Tibial nerve (tissue), 4 donors: Measurements from ENCODE around the gene NECAP2. TPM values are rescaled to one million over a fixed set of nuclear protein-coding genes. Genes with fewer than 3 reads are reported as not detected.

Experiments used
- DNase-seq, 2 donors: peaks; one replicate each; pipeline ENCODE4 v3.0.0-alpha.2; 2019; ENCODE audit warnings: low spot score in 2 of 2
- H3K27ac ChIP-seq, 4 donors: fragments of 200-600 bp; sonication (generic) in 3 of 4; one replicate each; pipeline ENCODE4 v1.5.1; 2017 to 2019; ENCODE audit warnings: mild to moderate bottlenecking in 1 of 4
- H3K27me3 ChIP-seq, 2 donors: fragments of 200-600 bp; sonication (generic) in 1 of 2; one replicate each; pipeline versions ENCODE4 v1.5.1 to v1.6.0; 2017 to 2019
- H3K36me3 ChIP-seq, 3 donors: fragments of 200-600 bp; sonication (generic); one replicate each; pipeline ENCODE4 v1.5.1; 2018 to 2019
- H3K4me1 ChIP-seq, 4 donors: fragments of 200-600 bp; sonication (generic) in 3 of 4; one replicate each; pipeline ENCODE4 v1.5.1; 2017 to 2019
- H3K4me3 ChIP-seq, 4 donors: fragments of 200-600 bp; sonication (generic) in 3 of 4; one replicate each; pipeline ENCODE4 v1.5.1; 2017 to 2019; ENCODE audit warnings: mild to moderate bottlenecking in 1 of 4, moderate library complexity in 1 of 4
- H3K9me3 ChIP-seq, 4 donors: fragments of 200-600 bp; sonication (generic) in 3 of 4; one replicate each; pipeline ENCODE4 v1.5.1; 2017 to 2019
- EP300 ChIP-seq, 2 donors: sonication (generic); formaldehyde crosslinking; IDR thresholded peaks; one replicate each; pipeline ENCODE4 v1.6.1; 2017; ENCODE audit warnings: antibody characterized with exemption in 2 of 2, mild to moderate bottlenecking in 1 of 2
- POLR2A ChIP-seq, 2 donors: fragments of 450-650 bp; IDR thresholded peaks; one replicate each; pipeline ENCODE4 v1.6.1; 2017; ENCODE audit warnings: antibody characterized with exemption in 2 of 2, mild to moderate bottlenecking in 2 of 2, moderate library complexity in 2 of 2
- WGBS, 2 donors: methylation state at CpG; one replicate each; pipeline ENCODE4 v1.1.5; 2018; 5-methylcytosine and 5-hydroxymethylcytosine counted together
- total RNA-seq, 4 donors: library from RNA; depleted of rRNA; stranded (reverse); fragments of >200 nt; gene quantifications; one replicate each; pipeline ENCODE4 v1.1.0, GENCODE V29; 2016
- TF ChIP-seq, protein P1 (sequence below), 5 experiments: fragments of 200-600 bp in 3 of 5; fragments of 450-650 bp in 2 of 5; sonication (generic) in 3 of 5; IDR thresholded peaks; one replicate each; pipeline ENCODE4 v1.5.1; 2016 to 2019; ENCODE audit warnings: antibody characterized with exemption in 5 of 5, mild to moderate bottlenecking in 3 of 5, moderate library complexity in 2 of 5

Gene NECAP2
- total RNA-seq, 4 donors from 2014 or later, result 49.4 to 57.9 (median 54.1) TPM

DNA sequence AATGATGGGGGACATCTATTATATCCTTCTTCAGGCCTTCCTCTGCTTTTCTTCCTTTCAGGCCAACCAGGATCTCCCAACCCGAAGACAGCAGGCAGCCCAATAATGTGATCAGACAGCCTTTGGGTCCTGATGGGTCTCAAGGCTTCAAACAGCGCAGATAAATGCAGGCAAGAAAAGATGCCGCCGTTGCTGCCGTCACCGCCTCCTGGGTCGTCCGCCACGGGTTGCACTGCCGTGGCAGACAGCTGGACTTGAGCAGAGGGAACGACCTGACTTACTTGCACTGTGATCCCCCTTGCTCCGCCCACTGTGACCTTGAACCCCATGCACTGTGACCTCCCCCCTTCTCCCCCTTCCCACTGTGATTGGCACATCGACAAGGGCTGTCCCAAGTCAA, 45.5 kb upstream of the NECAP2 start:
- DNase-seq, result no peak
- 74 to 84% methylated on average over 13 of the region's 13 CpGs for WGBS, 2 donors
- Histone ChIP-seq H3K27me3 (no peaks in the 10 kb centered on the region), H3K27ac (no peak overlapping the region), H3K36me3 (peaks cover 0 to 68% (median 16%) of the 10 kb centered on the region in 3 donors), H3K9me3 (no peaks in the 10 kb centered on the region), H3K4me3 (no peak overlapping the region), H3K4me1 (peaks cover 0 to 58% (median 16%) of the 10 kb centered on the region in 4 donors)
- TF ChIP-seq EP300 (IDR thresholded peaks at IDR 0.05), result no peak
- TF ChIP-seq, protein P1, sequence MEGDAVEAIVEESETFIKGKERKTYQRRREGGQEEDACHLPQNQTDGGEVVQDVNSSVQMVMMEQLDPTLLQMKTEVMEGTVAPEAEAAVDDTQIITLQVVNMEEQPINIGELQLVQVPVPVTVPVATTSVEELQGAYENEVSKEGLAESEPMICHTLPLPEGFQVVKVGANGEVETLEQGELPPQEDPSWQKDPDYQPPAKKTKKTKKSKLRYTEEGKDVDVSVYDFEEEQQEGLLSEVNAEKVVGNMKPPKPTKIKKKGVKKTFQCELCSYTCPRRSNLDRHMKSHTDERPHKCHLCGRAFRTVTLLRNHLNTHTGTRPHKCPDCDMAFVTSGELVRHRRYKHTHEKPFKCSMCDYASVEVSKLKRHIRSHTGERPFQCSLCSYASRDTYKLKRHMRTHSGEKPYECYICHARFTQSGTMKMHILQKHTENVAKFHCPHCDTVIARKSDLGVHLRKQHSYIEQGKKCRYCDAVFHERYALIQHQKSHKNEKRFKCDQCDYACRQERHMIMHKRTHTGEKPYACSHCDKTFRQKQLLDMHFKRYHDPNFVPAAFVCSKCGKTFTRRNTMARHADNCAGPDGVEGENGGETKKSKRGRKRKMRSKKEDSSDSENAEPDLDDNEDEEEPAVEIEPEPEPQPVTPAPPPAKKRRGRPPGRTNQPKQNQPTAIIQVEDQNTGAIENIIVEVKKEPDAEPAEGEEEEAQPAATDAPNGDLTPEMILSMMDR (IDR thresholded peaks at IDR 0.05), result no peak
- TF ChIP-seq POLR2A (IDR thresholded peaks at IDR 0.05), result no peak

DNA sequence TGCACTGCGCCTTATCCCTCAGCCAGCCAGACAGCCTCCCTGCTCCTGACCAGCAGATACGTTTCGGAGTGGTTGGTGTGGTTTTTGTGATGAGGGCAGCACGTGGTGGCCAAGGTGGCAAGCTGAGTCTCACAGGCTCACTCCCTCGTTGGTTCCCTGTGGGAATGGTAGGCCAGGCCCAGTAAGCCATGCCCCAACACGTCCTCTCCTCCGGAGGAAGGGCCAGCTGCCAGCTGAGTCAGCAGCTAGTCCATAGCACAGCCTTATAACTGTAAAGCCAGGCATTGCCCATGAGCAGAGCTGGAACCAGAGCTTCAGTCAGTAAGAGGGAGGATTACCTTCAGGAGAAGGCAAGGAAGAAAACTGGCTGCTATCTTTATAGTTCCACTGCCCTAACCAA, 43.9 kb upstream of the NECAP2 start:
- no peak overlapping the region for H3K27ac ChIP-seq
- H3K4me3 ChIP-seq, result no peak overlapping the region
- H3K27me3 ChIP-seq, result no peaks in the 10 kb centered on the region
- no peaks in the 10 kb centered on the region for H3K9me3 ChIP-seq
- WGBS, 2 donors, result 55 to 56% methylated on average over 7 of the region's 7 CpGs
- H3K36me3 ChIP-seq, result peaks cover 0 to 80% (median 16%) of the 10 kb centered on the region in 3 donors
- TF ChIP-seq, protein P1 (IDR thresholded peaks at IDR 0.05), result no peak
- TF ChIP-seq POLR2A (IDR thresholded peaks at IDR 0.05) (no peak), EP300 (IDR thresholded peaks at IDR 0.05) (no peak)
- no peak for DNase-seq
- H3K4me1 ChIP-seq, result peaks cover 0 to 43% (median 13%) of the 10 kb centered on the region in 4 donors

DNA sequence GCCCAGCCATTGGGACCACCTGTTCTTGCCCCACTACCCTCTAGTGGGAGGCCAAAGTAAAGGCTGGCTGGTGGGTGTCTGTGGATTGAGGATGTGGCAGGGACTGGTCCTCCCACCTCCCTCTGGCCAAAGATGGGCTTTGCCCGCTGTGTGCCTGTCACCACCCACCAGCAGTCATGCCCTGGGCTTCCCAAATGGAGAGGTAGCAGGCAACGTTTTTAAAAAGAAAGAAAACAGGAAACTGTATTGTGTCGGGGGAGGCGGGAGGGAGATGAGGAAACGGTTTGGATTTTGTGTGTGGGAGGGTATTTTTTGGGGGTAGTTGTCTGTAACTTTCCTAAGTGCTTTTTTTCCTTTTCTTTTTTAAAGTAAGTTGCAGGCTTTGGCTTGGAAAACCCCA, 43.4 kb upstream of the NECAP2 start:
- Histone ChIP-seq H3K4me1 (peaks cover 0 to 38% (median 10%) of the 10 kb centered on the region in 4 donors), H3K27ac (no peak overlapping the region), H3K27me3 (no peaks in the 10 kb centered on the region), H3K9me3 (no peaks in the 10 kb centered on the region), H3K4me3 (no peak overlapping the region), H3K36me3 (peaks cover 0 to 80% (median 16%) of the 10 kb centered on the region in 3 donors)
- TF ChIP-seq, protein P1 (IDR thresholded peaks at IDR 0.05), result no peak
- no peak for TF ChIP-seq POLR2A (IDR thresholded peaks at IDR 0.05)
- TF ChIP-seq EP300 (IDR thresholded peaks at IDR 0.05), result no peak
- 42 to 45% methylated on average over 5 of the region's 5 CpGs for WGBS, 2 donors
- no peak for DNase-seq

DNA sequence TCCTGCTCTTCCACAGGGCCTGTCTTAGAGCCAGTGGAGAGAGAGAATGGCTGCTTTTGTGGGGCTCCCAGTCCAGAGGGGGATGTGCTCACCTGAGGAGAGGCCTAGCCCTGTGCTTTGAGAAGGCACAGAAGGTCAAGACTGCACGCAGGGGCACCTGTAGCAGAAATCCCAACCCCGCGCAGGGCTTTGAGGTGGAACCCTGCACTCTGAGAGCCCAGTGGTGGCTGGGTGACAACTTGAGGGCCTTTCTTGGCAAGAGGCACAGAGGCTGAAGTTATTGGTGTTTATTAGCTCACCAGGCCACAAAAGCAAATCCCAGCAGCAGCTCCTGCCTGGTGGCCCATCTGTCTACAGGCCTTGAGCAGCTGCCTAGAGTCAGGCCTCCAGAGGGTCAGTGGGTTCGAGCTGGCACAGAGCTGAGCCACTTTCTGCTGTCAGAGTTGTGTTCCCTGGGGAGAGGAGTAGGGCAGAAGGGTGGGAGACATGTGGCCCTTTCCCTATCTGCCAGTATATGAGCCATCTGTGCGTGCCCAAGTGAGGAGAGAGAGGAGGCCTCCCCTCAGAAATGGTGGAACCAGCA, 42.1 kb upstream of the NECAP2 start:
- H3K9me3 ChIP-seq, result no peaks in the 10 kb centered on the region
- H3K4me3 ChIP-seq, result no peak overlapping the region
- H3K4me1 ChIP-seq, result peaks cover 0 to 25% (median 3%) of the 10 kb centered on the region in 4 donors
- H3K36me3 ChIP-seq, result peaks cover 0 to 75% (median 16%) of the 10 kb centered on the region in 3 donors
- TF ChIP-seq POLR2A (IDR thresholded peaks at IDR 0.05) (no peak), EP300 (IDR thresholded peaks at IDR 0.05) (no peak)
- TF ChIP-seq, protein P1 (IDR thresholded peaks at IDR 0.05), result no peak
- 76 to 86% methylated on average over 2 to 4 of the region's 5 CpGs for WGBS, 2 donors
- H3K27me3 ChIP-seq, result no peaks in the 10 kb centered on the region
- no peak overlapping the region for H3K27ac ChIP-seq
- no peak for DNase-seq

DNA sequence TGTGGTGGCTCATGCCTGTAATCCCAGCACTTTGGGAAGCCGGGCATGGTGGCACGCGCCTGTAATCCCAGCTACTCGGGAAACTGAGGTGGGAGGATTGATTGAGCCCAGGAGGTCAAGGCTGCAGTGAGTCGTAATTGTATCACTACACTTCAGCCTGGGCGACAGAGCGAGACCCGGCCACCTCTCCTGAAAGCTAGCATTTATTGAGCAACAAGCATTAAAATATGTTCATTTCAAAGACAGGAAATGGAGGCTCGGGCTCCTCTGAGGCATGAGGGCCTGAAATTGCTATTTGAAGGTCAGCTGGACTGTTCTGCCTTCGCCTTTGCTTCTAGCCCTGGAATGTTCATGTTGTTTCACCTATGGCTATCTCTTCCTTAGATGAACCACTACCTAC, 37.8 kb upstream of the NECAP2 start:
- TF ChIP-seq EP300 (IDR thresholded peaks at IDR 0.05), result no peak
- TF ChIP-seq POLR2A (IDR thresholded peaks at IDR 0.05), result no peak
- TF ChIP-seq, protein P1 (IDR thresholded peaks at IDR 0.05), result no peak
- DNase-seq, result no peak
- Histone ChIP-seq H3K36me3 (peaks cover 0 to 33% (median 0%) of the 10 kb centered on the region in 3 donors), H3K4me1 (no peaks in the 10 kb centered on the region), H3K27ac (no peak overlapping the region), H3K4me3 (no peak overlapping the region), H3K27me3 (no peaks in the 10 kb centered on the region), H3K9me3 (no peaks in the 10 kb centered on the region)
- 65 to 70% methylated on average over 10 of the region's 10 CpGs for WGBS, 2 donors
